ENCODE data around the gene LIN28B.
"Not testable (repeated sequence)": the region's sequence is repeated elsewhere in the genome, so short reads cannot be mapped to it uniquely, and the experiment has no call there.

DNA sequence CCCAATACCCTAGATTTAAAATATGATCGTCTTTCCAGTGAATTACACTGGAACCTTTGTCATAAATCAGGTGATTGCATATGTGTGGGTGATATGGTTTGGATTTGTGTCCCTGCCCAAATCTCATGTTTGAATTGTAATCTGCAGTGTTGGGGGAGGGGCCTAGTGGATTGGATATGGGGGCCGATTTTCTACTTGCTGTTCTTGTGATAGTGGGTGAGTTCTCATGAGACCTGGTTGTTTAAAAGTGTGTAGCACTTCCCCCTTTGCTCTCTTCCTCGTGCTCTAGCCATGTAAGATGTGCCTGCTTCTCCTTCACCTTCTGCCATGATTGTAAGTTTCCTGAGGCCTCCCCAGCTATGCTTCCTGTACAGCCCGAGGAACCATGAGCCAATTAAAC, 29.0 kb downstream of the LIN28B start:
- not testable (repeated sequence) for TF ChIP-seq POLR2A (IDR thresholded peaks at IDR 0.05; ENCODE audit: low read length); GATA1 (IDR thresholded peaks at IDR 0.05; ENCODE audit: low read depth, low read length)

Measured in erythroblast (primary cell).